ENCODE results near the gene LIPT2.

Gene LIPT2

DNA sequence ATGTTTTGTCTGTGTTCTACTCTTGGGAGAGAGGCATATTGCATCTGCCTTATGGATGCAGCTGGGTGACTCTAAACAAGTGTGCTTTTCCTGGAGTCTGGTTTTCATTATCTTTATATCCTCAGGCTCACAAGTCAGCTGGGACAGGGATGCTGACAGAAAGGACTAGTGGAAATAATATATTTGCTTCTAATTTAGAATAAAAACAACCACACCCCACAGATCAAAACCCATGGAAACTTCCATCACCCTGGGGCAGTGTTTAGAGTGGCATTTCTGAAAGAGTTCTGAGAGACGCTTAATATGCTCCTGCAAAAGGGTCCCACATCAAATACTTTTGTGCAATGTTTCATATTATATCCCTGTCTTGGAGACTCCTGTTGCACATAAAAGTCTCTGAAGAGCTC lies 47.0 kb downstream of the LIPT2 start:
- H3K27me3 ChIP-seq (ENCODE audit: insufficient read depth, insufficient read length): no peaks in the 10 kb centered on the region
- no peak for TF ChIP-seq YY1 (IDR thresholded peaks at IDR 0.05; ENCODE audit: insufficient read depth, insufficient read length)
- no peak for TF ChIP-seq SUZ12 (IDR thresholded peaks at IDR 0.05; ENCODE audit: extremely low read depth, insufficient read depth, insufficient read length)
- no peak for TF ChIP-seq ZNF274 (IDR thresholded peaks at IDR 0.05; ENCODE audit: low read depth, low read length)
- no peak overlapping the region for H3K9ac ChIP-seq (ENCODE audit: insufficient read length, low read depth)
- no peak for DNase-seq (ENCODE audit: low read depth, low spot score)
- H3K4me1 ChIP-seq (ENCODE audit: insufficient read depth, insufficient read length): no peaks in the 10 kb centered on the region
- no peaks in the 10 kb centered on the region for H3K36me3 ChIP-seq (ENCODE audit: insufficient read depth, insufficient read length, low read length)
- H3K4me3 ChIP-seq (ENCODE audit: insufficient read length, low read depth): no peak overlapping the region
- no peaks in the 10 kb centered on the region for H3K9me3 ChIP-seq (ENCODE audit: insufficient read depth, low read length)

DNA sequence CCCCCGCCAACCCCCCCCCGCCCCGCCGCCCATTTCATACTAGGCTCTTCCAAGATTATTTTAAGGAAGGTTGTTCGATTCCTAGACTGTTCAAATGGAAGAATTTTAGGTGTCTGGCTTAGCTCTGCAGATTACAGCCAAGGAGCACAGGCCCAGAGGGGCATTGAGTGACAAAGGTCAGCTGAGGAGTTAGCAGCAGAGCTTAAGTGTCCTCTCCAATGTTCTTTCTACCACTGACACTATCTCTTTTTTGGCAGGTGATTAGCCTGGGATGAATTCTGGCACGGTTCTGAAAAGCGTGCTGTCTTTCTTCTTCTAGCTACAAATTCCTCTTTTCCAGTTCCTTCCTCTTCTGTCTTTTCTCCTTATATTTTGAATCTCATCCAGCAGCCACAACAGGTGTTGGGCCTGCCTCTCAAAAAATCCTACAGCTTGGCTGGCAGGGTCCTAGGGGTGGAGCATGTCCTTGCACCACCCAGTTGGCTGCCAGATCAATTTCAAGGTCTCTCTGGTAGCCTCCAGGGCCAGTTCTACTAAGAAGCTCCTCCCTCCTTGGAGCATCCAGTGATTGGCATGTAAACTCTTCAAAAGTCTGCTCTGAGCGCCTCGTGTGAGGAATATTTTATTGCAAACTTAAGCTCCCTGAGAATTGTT lies 49.2 kb downstream of the LIPT2 start:
- TF ChIP-seq ZNF274 (IDR thresholded peaks at IDR 0.05; ENCODE audit: low read depth, low read length) (no peak), YY1 (IDR thresholded peaks at IDR 0.05; ENCODE audit: insufficient read depth, insufficient read length) (no peak), SUZ12 (IDR thresholded peaks at IDR 0.05; ENCODE audit: extremely low read depth, insufficient read depth, insufficient read length) (no peak)
- H3K27me3 ChIP-seq (ENCODE audit: insufficient read depth, insufficient read length): no peaks in the 10 kb centered on the region
- no peaks in the 10 kb centered on the region for H3K4me1 ChIP-seq (ENCODE audit: insufficient read depth, insufficient read length)
- no peaks in the 10 kb centered on the region for H3K36me3 ChIP-seq (ENCODE audit: insufficient read depth, insufficient read length, low read length)
- H3K9me3 ChIP-seq (ENCODE audit: insufficient read depth, low read length): peaks cover 7% of the 10 kb centered on the region
- DNase-seq (ENCODE audit: low read depth, low spot score): no peak
- H3K4me3 ChIP-seq (ENCODE audit: insufficient read length, low read depth): no peak overlapping the region
- H3K9ac ChIP-seq (ENCODE audit: insufficient read length, low read depth): no peak overlapping the region

DNA sequence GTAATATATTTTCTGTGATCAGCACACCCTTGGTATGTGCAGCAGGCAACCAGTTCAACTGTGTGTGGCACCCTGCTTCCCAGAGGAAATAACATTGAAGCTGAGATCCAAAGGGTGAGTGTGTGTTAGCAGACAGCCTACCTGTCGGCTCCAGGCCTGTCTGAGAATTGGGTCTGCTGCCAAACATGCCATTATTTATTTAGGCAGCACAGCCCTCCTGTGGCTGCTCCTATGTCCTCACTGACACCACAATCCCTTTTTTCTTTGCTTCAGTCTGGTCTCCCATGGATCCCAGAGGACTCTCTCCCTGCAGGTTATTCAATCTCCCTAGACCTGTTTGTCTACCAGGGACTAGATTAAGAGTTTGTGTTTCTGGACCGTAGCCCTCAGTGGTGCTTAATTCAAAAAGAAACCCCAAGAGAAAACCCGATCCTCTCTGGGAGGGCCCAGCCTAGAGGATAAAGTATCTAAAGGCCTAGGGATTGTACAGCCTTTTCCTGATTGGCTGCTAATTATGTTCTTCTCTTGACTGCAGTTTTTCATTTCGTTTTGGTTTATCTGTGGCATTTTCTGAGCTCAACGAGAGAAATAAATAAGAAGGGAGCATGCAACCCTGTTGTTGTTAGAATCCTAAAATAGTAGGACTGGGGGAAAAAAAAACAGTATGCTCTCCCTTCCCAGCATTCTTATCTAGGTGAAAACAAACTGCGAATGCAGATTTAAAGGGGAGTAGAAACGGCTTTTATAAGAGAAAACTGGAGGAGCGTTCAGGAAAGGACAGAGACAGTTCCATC lies 50.3 kb downstream of the LIPT2 start:
- Histone ChIP-seq H3K9me3 (ENCODE audit: insufficient read depth, low read length) (peaks cover 7% of the 10 kb centered on the region), H3K4me3 (ENCODE audit: insufficient read length, low read depth) (no peak overlapping the region), H3K27me3 (ENCODE audit: insufficient read depth, insufficient read length) (no peaks in the 10 kb centered on the region), H3K36me3 (ENCODE audit: insufficient read depth, insufficient read length, low read length) (no peaks in the 10 kb centered on the region), H3K9ac (ENCODE audit: insufficient read length, low read depth) (no peak overlapping the region), H3K4me1 (ENCODE audit: insufficient read depth, insufficient read length) (no peaks in the 10 kb centered on the region)
- TF ChIP-seq ZNF274 (IDR thresholded peaks at IDR 0.05; ENCODE audit: low read depth, low read length): no peak
- TF ChIP-seq YY1 (IDR thresholded peaks at IDR 0.05; ENCODE audit: insufficient read depth, insufficient read length): no peak
- TF ChIP-seq SUZ12 (IDR thresholded peaks at IDR 0.05; ENCODE audit: extremely low read depth, insufficient read depth, insufficient read length): no peak
- no peak for DNase-seq (ENCODE audit: low read depth, low spot score)

DNA sequence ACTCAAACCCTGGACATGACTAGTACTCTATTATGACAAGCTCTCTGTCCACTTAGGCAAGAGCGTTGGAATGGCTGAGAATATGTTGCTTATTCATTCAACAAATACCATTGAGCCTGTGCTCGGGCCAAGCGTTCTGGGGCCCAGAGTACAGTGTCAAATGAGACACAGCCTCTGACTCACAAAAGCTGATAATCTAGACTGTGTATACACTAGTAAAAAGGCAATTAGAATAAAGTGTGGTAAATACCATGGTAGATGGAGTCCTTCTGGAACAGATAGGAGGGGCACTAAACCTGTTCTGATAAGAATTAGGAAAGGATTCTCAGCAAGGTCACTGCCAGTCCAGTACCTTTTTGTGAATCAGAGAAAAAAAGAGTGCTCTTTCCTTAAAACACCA lies 50.9 kb downstream of the LIPT2 start:
- no peaks in the 10 kb centered on the region for H3K36me3 ChIP-seq (ENCODE audit: insufficient read depth, insufficient read length, low read length)
- TF ChIP-seq ZNF274 (IDR thresholded peaks at IDR 0.05; ENCODE audit: low read depth, low read length) (no peak), SUZ12 (IDR thresholded peaks at IDR 0.05; ENCODE audit: extremely low read depth, insufficient read depth, insufficient read length) (no peak), YY1 (IDR thresholded peaks at IDR 0.05; ENCODE audit: insufficient read depth, insufficient read length) (no peak)
- no peaks in the 10 kb centered on the region for H3K4me1 ChIP-seq (ENCODE audit: insufficient read depth, insufficient read length)
- H3K9me3 ChIP-seq (ENCODE audit: insufficient read depth, low read length): peaks cover 7% of the 10 kb centered on the region
- H3K27me3 ChIP-seq (ENCODE audit: insufficient read depth, insufficient read length): no peaks in the 10 kb centered on the region
- no peak overlapping the region for H3K9ac ChIP-seq (ENCODE audit: insufficient read length, low read depth)
- DNase-seq (ENCODE audit: low read depth, low spot score): no peak
- H3K4me3 ChIP-seq (ENCODE audit: insufficient read length, low read depth): no peak overlapping the region
